Middle frontal gyrus (tissue), 1 donor: Measurements from ENCODE around the gene CAPN11.
"Not testable (repeated sequence)": the region's sequence is repeated elsewhere in the genome, so short reads cannot be mapped to it uniquely, and the experiment has no call there.

ENCODE experiments used
- DNase-seq: peaks from one replicate; pipeline ENCODE4 v3.0.0-alpha.2; 2015; ENCODE audit warnings: low spot score; ENCODE audit errors: extremely low spot score

CAPN11 gene

DNA sequence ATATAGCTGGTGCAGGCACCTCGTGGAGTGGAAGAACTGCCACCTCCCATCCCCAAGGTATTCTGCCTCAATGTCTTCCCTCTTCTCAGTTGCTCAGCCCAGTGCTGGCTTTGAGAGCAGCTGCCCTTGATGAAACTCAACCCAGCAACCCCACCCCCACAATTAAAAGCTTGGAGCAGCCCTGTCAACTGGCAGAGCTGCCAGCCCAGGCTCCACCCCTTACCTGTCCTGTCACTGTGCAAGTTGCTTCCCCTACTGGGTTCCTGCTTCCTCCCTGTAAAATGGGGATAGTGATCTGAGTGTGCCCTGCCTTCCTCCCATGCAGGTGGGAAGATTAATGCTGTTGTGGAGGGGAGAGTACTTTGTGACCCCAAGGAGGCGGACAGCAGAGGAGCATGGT lies 26.7 kb upstream of the CAPN11 start:
- no peak for DNase-seq

GRCh38 chr6:44132476-44132875 lies 26.1 kb upstream of the CAPN11 start:
- DNase-seq: no peak

GRCh38 chr6:44133003-44133931 lies 25.4 kb upstream of the CAPN11 start:
- DNase-seq: peak; percentile 40

- no peak for DNase-seq
Measured at GRCh38 chr6:44133981-44134711, 24.5 kb upstream of the CAPN11 start.

DNA sequence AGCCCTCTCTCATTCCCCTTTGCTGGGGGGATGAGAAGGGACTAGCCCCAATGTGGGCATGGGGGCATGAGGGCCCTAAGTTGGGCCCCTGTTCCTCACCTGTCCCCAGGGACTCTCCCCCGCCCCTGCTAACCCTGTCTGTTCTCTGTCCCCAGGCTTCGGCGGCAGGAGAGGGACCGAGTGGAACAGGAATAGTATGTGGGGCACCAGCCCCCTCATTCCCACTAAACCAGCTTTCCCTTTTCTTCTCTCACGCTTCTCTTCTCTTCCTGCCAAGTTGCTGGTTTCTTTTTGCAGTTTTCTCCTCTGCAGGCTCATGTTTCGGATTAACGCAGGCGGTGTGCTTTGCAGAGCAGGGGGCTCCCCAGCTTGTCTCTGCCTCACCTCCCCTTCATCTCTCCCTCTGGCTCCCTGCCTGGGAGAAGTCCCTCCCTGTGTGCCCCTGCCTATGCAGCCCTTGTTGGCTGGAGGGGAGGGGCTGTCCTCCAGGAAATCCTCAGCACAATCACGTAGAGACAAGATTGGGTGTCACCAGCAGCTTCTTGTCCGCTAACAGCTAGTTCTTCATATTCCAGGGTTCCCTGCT lies 23.4 kb upstream of the CAPN11 start:
- peak; percentile 8 for DNase-seq

- DNase-seq: no peak
Measured at GRCh38 chr6:44135875-44136274, 22.7 kb upstream of the CAPN11 start.

DNA sequence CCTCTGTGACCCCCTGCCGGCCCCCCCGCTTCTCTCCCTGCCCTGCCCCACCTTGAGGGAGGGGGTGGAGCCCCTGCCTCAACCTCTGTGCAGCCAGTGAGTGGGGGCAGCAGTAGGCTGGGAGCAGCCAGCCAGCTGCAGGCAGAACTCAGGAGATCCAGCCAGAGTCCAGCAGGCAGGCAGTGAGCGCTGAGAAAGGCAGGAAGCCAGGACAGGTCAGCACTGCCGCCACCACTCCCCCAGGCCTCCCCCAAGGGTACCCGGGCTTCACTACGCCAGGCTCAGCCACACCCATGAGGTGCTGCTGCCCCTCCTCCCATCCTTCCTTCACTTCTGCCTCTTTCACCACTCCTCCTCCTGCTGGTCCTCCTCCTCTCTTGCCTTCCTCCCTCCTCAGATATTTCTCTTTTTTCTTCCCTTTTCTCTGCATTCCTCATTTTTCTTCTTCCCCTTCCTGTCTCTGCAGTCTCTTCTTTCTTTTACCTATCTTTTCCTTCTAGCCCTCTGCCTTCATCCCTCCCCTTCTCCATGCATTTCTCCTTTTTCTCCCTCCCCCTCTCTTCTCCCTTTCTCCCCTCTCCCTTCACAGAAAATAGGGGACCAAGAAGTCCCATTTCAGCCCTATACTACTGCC lies 19.8 kb upstream of the CAPN11 start:
- DNase-seq: no peak

GRCh38 chr6:44139351-44139743 lies 19.3 kb upstream of the CAPN11 start:
- DNase-seq: no peak

GRCh38 chr6:44142835-44143234 lies 15.8 kb upstream of the CAPN11 start:
- DNase-seq: no peak

DNA sequence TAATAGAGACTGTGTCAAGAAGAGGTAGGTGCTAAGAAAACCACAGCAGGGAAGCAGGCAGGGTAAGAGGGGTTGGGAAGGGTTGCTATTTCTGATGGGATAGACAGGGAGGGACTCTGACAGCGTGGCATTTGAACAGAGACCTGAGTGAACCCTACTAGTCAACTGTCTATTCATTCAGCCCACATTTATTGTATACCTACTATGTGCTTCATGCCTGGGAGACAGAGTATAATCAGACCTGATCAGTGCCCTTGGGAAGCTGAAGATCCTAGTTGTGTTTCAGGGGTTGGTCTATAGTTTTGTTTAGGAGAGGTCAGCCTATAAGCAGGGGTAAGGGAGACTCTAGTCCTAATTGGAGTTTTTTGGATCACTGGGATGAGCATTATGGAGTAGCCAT lies 14.9 kb upstream of the CAPN11 start:
- no peak for DNase-seq

DNA sequence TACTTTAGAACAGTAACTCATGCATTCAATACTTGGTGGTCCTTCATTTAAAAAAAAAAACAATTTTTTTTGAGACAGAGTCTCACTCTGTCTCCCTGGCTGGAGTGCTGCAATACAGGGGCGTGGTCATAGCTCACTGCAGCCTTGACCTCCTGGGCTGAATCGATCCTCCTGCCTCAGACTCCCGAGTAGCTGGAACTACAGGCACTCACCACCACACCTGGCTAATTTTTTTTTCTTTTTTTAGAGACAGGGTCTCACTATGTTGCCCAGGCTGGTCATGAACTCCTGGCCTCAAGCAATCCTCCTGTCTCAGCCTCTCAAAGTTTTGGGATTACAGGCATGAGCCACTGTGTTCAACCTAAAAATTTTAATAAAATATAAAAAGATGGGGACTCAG lies 14.1 kb upstream of the CAPN11 start:
- not testable (repeated sequence) for DNase-seq

DNA sequence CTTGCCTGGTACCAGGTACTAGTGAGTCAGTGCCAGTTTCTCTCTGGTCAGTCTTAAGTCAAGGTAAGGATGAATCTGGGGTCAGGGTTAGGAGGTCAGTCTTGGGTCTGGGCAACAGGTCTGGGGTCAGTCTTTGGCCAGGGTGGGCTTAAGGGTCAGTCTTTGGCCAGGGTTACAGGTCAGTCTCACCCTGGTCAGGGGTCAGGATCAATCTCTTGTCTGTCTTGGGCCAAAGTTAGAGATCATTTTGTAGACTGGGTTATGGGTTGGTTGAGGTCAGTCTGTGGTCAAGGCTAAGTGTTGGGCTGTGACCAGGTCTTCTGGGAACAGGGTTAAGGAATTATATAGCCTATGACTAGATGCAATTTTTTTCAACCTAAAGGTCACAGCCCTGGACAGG lies 12.8 kb upstream of the CAPN11 start:
- no peak for DNase-seq

- no peak for DNase-seq
Measured at GRCh38 chr6:44146685-44147084, 11.9 kb upstream of the CAPN11 start.

DNA sequence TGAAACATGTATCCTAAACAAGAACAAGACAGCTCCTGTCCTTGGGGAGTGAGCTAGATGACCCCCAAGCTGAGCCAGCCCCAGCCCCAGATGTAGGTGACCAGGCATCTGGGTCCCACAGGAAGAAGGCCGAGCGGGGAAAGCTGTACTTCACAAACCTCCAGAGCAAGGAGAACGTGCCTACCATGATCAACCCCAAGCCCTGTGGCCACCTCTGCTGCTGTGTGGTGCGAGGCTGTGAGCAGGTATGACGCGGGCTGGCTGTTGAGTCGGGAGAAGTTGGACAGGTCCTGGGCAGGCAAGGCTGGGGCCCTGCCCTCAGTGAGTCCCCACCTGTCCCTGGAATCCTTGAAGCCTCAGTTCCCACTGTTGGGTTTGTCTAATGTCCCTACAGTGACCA lies 11.4 kb upstream of the CAPN11 start:
- DNase-seq: no peak

DNA sequence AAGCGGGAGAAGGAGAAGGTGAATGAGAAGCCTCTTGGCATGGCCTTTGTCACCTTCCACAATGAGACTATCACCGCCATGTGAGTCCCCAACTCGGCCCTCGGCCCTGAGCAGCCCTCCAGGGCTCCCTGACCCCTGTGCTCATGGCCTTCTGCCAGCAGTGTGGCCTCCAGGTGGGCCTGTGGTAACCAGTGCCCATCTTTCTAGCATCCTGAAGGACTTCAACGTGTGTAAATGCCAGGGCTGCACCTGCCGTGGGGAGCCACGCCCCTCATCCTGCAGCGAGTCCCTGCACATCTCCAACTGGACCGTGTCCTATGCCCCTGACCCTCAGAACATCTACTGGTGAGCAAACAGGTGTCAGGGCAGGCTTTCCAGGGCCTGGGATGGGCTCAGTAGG lies 10.3 kb upstream of the CAPN11 start:
- DNase-seq: no peak

GRCh38 chr6:44149369-44150012 lies 9.1 kb upstream of the CAPN11 start:
- no peak for DNase-seq

DNA sequence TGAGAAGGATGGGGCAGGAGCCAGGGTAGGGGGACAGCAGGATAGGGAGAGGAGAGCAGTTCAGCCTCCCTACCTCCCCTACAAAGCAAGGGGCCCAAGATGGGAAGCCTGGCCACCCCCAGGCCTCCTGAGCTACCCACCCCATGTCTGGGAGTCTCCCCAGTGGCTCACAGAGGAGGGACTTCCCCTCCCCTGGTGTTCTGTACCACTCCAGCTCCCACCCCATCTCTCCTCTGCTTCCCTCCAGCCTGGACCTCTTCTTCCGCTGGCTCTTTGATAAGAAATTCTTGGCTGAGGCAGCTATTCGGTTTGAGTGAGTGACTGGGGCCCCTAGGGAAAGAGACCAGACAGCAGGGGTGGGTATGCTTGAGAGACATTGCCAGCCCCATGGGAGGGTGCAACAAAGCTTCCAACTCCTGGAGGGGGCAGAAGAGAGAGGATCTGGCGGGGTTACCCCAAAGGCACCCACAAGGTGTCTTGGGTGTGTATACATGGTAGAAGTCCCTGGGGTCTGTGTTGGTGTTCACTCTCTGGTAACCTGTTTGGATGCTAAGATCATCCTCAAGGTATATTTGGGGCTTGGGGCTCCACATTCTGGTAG lies 8.2 kb upstream of the CAPN11 start:
- no peak for DNase-seq

GRCh38 chr6:44151348-44152108 lies 7.1 kb upstream of the CAPN11 start:
- peak; percentile 22 for DNase-seq

DNA sequence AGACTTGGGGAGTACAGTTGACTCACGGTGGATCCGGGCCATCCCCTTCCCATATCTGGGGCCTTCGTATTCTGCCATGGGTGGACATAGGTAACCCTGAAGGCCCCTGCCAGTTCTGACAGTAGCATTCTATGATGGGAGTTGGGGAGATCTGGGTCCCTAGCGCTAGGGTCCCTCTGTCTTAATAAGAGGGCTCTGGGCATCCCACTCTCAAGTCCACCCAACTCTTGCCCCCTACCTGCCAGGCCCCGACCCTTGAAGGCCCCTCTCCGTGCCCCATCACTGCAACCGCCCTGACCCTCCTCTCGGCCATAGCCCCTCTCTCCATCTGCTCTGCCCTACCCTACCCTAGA lies 6.5 kb upstream of the CAPN11 start:
- no peak for DNase-seq

GRCh38 chr6:44152533-44152932 lies 6.1 kb upstream of the CAPN11 start:
- no peak for DNase-seq
